ENCODE measurements around the gene KCND2. TPM values are rescaled to one million over a fixed set of nuclear protein-coding genes. Genes with fewer than 3 reads are reported as not detected.

KCND2 gene
- total RNA-seq, 1 donor from 2014 or later: 0.38 TPM

DNA sequence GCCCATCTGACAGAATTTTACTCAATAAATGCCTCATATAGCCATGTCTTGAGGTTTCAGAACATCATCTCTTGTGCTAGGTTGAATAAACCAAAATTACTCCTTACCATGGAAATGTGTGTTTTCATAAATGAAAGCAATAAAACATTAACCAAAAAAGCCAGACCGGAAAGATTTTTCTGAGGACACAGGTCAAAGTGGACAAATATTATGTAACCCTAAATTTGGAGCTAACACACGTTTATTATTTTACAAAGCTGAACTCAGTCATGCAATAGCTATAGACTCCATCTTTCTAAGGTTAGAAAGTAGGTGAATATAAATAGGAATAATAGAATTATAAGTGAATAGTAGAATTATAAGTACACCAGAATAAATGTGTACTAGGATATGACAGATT, 315.9 kb downstream of the KCND2 start:
- H3K9me3 ChIP-seq: no peaks in the 10 kb centered on the region
- ATAC-seq (no peak), DNase-seq (no peak)
- no peaks in the 10 kb centered on the region for H3K4me1 ChIP-seq
- no peaks in the 10 kb centered on the region for H3K36me3 ChIP-seq
- intact Hi-C loops (cut with DNase I): no loop called here
- no peak overlapping the region for H3K4me3 ChIP-seq
- H3K27me3 ChIP-seq (ENCODE audit: low read depth): no peaks in the 10 kb centered on the region
- H3K27ac ChIP-seq: no peak overlapping the region
- TF ChIP-seq CTCF (IDR thresholded peaks at IDR 0.05): no peak

GRCh38 chr7:120600607-120601006, 327.6 kb downstream of the KCND2 start:
- TF ChIP-seq CTCF (IDR thresholded peaks at IDR 0.05): no peak
- H3K27me3 ChIP-seq (ENCODE audit: low read depth): no peaks in the 10 kb centered on the region
- H3K4me1 ChIP-seq: no peaks in the 10 kb centered on the region
- intact Hi-C loops (cut with DNase I): no loop called here
- ATAC-seq: no peak
- no peaks in the 10 kb centered on the region for H3K9me3 ChIP-seq
- H3K27ac ChIP-seq: no peak overlapping the region
- no peak for DNase-seq
- H3K36me3 ChIP-seq: no peaks in the 10 kb centered on the region
- no peak overlapping the region for H3K4me3 ChIP-seq

- Histone ChIP-seq H3K27ac (no peak overlapping the region), H3K4me3 (no peak overlapping the region), H3K27me3 (ENCODE audit: low read depth) (no peaks in the 10 kb centered on the region), H3K9me3 (no peaks in the 10 kb centered on the region), H3K4me1 (no peaks in the 10 kb centered on the region), H3K36me3 (no peaks in the 10 kb centered on the region)
- DNase-seq (no peak), ATAC-seq (no peak)
- no peak for TF ChIP-seq CTCF (IDR thresholded peaks at IDR 0.05)
- intact Hi-C loops (cut with DNase I): no loop called here
Observed at GRCh38 chr7:120603366-120603765, 330.4 kb downstream of the KCND2 start.

DNA sequence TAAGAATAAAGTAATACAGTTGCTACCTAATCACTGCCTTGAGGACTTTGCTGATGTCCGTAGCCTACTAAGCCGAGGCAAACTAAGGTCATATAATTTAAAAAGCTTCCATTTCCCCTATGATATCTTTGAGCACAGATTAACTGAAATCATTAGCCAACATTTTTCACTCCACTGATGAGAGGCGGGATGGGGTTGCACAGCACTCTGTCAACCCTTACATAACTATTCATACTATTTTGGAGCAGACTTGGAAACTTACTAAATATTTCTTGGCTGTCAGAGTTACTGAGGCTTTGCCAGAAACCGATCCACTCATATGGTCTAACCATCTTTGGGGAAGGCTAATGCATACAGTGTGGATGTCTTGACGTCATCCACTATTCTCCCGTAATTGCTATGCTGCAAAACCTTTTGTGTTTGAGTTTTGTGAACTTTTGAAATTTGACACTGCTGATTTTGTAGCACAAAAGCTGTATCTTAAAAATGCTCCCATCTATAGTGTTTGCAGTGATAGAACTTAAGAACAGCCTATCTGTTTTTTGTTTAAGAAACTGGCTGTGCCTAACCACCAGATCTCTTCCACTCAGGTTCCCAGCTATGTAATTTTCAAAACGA, 336.3 kb downstream of the KCND2 start:
- no peaks in the 10 kb centered on the region for H3K9me3 ChIP-seq
- DNase-seq (no peak), ATAC-seq (no peak)
- TF ChIP-seq CTCF (IDR thresholded peaks at IDR 0.05): no peak
- no peaks in the 10 kb centered on the region for H3K4me1 ChIP-seq
- no peaks in the 10 kb centered on the region for H3K36me3 ChIP-seq
- no peak overlapping the region for H3K27ac ChIP-seq
- intact Hi-C loops (cut with DNase I): no loop called here
- H3K4me3 ChIP-seq: no peak overlapping the region
- no peaks in the 10 kb centered on the region for H3K27me3 ChIP-seq (ENCODE audit: low read depth)

DNA sequence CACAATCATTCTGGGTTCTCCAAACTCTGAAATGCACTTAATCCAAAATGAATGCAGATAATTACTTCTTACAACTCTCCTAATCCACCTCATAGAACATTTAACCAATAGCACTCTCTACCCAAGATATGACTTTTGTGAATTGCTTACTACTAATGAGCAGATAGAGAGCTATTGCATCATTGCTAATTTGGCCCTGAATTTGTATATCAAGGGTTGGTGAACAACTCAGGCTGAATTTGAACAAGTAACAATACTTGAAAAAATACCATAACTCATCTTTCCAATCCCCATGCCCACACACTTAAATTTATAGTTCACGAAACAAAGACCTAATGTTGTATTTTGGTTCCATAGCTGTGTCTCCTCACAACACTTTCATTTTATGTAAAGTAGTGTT, 339.0 kb downstream of the KCND2 start:
- ATAC-seq (no peak), DNase-seq (no peak)
- Histone ChIP-seq H3K36me3 (no peaks in the 10 kb centered on the region), H3K4me1 (no peaks in the 10 kb centered on the region), H3K9me3 (no peaks in the 10 kb centered on the region), H3K27me3 (ENCODE audit: low read depth) (no peaks in the 10 kb centered on the region), H3K4me3 (no peak overlapping the region), H3K27ac (no peak overlapping the region)
- TF ChIP-seq CTCF (IDR thresholded peaks at IDR 0.05): no peak
- intact Hi-C loops (cut with DNase I): no loop called here

GRCh38 chr7:120615703-120616102, 342.7 kb downstream of the KCND2 start:
- H3K27me3 ChIP-seq (ENCODE audit: low read depth): no peaks in the 10 kb centered on the region
- no peak overlapping the region for H3K4me3 ChIP-seq
- no peak for DNase-seq
- H3K4me1 ChIP-seq: no peaks in the 10 kb centered on the region
- TF ChIP-seq CTCF (IDR thresholded peaks at IDR 0.05): no peak
- H3K27ac ChIP-seq: no peak overlapping the region
- ATAC-seq: no peak
- H3K9me3 ChIP-seq: no peaks in the 10 kb centered on the region
- intact Hi-C loops (cut with DNase I): no loop called here
- no peaks in the 10 kb centered on the region for H3K36me3 ChIP-seq
